Measurements from ENCODE around the gene PLXNA3.

- TF ChIP-seq CTCF (IDR thresholded peaks at IDR 0.05; ENCODE audit: low read length) (no peak), EZH2 (optimal IDR thresholded peaks at IDR 0.05; ENCODE audit: low read depth, low read length) (no peak)
Measured at GRCh38 chrX:154467556-154467955, 9.5 kb downstream of the PLXNA3 start.
